HL-60 (cell line): Measurements from ENCODE around the gene ITGAE.

Source experiments
- CTCF ChIP-seq: IDR thresholded peaks from one replicate; pipeline ENCODE4 v1.5.1; 2011; ENCODE audit warnings: low read length, control low read depth, inconsistent platforms; ENCODE audit not compliant: insufficient read depth
- POLR2AphosphoS5 ChIP-seq: IDR thresholded peaks from 2 replicates; pipeline ENCODE4 v1.6.1; 2012; ENCODE audit warnings: low read depth
- REST ChIP-seq: IDR thresholded peaks from 2 replicates; pipeline ENCODE4 v1.6.1; 2012; ENCODE audit warnings: low read depth; ENCODE audit not compliant: insufficient replicate concordance

GRCh38 chr17:3740611-3741073 lies 60.3 kb downstream of the ITGAE start:
- TF ChIP-seq CTCF, result no peak
- no peak for TF ChIP-seq POLR2AphosphoS5
- TF ChIP-seq REST, result no peak
